ENCODE results near the gene TCL1A. TPM values are rescaled to one million over a fixed set of nuclear protein-coding genes. Genes with fewer than 3 reads are reported as not detected.
"Not testable (repeated sequence)": the region's sequence is repeated elsewhere in the genome, so short reads cannot be mapped to it uniquely, and the experiment has no call there.

Gene TCL1A, protein sequence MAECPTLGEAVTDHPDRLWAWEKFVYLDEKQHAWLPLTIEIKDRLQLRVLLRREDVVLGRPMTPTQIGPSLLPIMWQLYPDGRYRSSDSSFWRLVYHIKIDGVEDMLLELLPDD
- not detected for total RNA-seq

DNA sequence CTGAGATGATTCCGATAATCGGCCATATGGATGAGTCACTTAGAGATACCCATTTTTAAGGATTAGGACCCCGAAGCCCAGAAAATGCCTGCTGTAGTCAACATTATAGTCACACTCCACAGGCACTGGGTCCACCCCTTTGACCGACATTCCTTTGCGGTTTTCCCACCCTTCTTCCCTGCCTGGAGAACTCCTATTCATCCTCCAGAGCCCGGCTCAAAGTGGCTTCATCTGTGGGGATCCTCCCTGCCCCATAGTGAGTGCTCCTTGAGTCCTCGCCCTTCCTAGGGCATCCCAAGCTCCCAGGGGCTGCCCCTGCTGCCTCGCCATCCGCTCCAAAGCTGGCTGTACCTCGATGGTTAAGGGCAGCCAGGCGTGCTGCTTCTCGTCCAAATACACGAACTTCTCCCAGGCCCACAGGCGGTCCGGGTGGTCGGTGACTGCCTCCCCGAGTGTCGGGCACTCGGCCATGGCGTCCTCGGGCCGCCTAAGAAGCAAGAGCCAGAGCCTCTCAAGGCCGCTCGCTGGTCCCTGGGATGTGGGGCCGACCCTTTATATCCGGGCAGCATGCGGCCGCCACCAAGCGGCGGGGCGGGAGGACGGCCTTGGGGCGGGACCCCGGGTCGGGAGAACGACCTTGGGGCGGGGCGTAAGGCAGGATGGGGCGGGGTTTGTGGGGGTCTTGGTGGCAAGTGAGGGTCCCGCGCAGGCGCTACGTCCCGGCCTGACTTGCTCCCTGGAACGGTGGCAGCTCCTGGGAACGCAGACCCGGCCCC, at the start of gene TCL1A:
TCL1A (minus strand) TSS at position 530 of the 776 bp plus-strand sequence; CDS start at position 471, 59 bp downstream.
- DNase-seq: no peak
- H3K36me3 Mint-ChIP-seq (ENCODE audit: low read depth): no peaks in the 10 kb centered on the region
- intact Hi-C loops (cut with micrococcal nuclease): no loop called here
- no peak within 1 kb of the TSS for H3K4me3 Mint-ChIP-seq
- no peaks in the 10 kb centered on the region for H3K4me1 Mint-ChIP-seq (ENCODE audit: low read depth)
- no peak within 1 kb of the TSS for H3K27ac Mint-ChIP-seq
- no peaks in the 10 kb centered on the region for H3K9me3 Mint-ChIP-seq
- CTCF ChIA-PET: interaction anchor here (1.4 kb wide), 1 partner anchor 60 kb away, joined by 3 read pairs; no protein-coding TSS in a partner anchor
- peaks cover 25% of the 10 kb centered on the region for H3K27me3 Mint-ChIP-seq (ENCODE audit: low read depth)

- H3K4me1 Mint-ChIP-seq (ENCODE audit: low read depth); DNase-seq; intact Hi-C loops (cut with micrococcal nuclease); H3K27ac Mint-ChIP-seq; H3K27me3 Mint-ChIP-seq (ENCODE audit: low read depth); H3K9me3 Mint-ChIP-seq; H3K4me3 Mint-ChIP-seq; H3K36me3 Mint-ChIP-seq (ENCODE audit: low read depth): not testable (repeated sequence)
- CTCF ChIA-PET: interaction anchor here (0.6 kb wide), 1 partner anchor 86 kb away, joined by 3 read pairs; no protein-coding TSS in a partner anchor
These were observed 49.1 kb upstream of the TCL1A start for GRCh38 chr14:95763032-95763431.

DNA sequence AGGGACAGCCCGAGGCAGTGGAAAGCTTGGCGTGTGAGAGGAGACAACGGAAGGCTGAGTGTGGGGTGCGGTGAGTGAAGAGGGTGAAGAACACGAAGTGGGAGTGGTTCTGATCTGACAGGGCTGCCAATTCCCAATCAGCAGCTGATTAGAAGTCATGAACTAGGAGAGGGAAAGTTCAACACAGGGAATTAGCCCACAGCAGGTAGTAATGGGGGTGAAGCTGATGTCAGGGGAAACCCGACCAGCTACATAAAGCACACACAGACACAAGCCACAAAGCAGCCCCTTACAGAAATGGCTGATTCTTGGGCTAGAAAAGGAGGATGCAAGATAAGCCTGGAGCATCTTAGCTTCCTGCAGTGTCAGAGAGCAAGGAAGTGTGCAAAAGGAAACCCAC, 47.5 kb upstream of the TCL1A start:
- CTCF ChIA-PET: no interaction called here
- intact Hi-C loops (cut with micrococcal nuclease): no loop called here
- H3K36me3 Mint-ChIP-seq (ENCODE audit: low read depth): no peaks in the 10 kb centered on the region
- H3K4me3 Mint-ChIP-seq: no peak overlapping the region
- H3K27ac Mint-ChIP-seq: no peak overlapping the region
- H3K27me3 Mint-ChIP-seq (ENCODE audit: low read depth): peaks cover 10% of the 10 kb centered on the region
- DNase-seq: no peak
- no peaks in the 10 kb centered on the region for H3K4me1 Mint-ChIP-seq (ENCODE audit: low read depth)
- H3K9me3 Mint-ChIP-seq: no peaks in the 10 kb centered on the region

DNA sequence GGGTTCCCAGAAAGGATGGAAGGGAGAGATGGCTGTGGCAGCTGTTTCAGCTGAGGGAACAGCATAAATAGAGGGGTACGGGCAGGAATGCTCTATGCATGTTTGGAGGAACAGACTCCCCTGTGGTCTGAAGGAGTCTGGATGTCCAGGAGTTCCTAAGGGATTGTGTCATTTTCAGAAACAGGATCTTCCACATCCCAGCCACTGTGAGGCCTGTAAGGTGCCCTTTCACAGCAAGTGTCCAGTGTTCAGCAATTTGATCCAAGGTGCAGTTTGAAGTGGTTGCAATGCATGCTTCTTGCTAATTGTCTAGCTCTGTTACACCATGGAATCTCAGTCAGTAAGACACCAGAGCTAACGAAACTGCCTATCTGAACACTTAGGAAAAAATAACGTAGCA, 46.7 kb upstream of the TCL1A start:
- no peaks in the 10 kb centered on the region for H3K36me3 Mint-ChIP-seq (ENCODE audit: low read depth)
- no peak overlapping the region for H3K4me3 Mint-ChIP-seq
- CTCF ChIA-PET: no interaction called here
- no peak for DNase-seq
- no peak overlapping the region for H3K27ac Mint-ChIP-seq
- H3K9me3 Mint-ChIP-seq: no peaks in the 10 kb centered on the region
- H3K4me1 Mint-ChIP-seq (ENCODE audit: low read depth): no peaks in the 10 kb centered on the region
- intact Hi-C loops (cut with micrococcal nuclease): no loop called here
- H3K27me3 Mint-ChIP-seq (ENCODE audit: low read depth): peaks cover 11% of the 10 kb centered on the region

GRCh38 chr14:95759941-95760340, 46.0 kb upstream of the TCL1A start:
- Mint-ChIP-seq H3K27me3 (ENCODE audit: low read depth) (peaks cover 11% of the 10 kb centered on the region), H3K4me3 (no peak overlapping the region), H3K27ac (no peak overlapping the region), H3K4me1 (ENCODE audit: low read depth) (no peaks in the 10 kb centered on the region), H3K36me3 (ENCODE audit: low read depth) (no peaks in the 10 kb centered on the region), H3K9me3 (no peaks in the 10 kb centered on the region)
- intact Hi-C loops (cut with micrococcal nuclease): no loop called here
- DNase-seq: no peak
- CTCF ChIA-PET: no interaction called here

DNA sequence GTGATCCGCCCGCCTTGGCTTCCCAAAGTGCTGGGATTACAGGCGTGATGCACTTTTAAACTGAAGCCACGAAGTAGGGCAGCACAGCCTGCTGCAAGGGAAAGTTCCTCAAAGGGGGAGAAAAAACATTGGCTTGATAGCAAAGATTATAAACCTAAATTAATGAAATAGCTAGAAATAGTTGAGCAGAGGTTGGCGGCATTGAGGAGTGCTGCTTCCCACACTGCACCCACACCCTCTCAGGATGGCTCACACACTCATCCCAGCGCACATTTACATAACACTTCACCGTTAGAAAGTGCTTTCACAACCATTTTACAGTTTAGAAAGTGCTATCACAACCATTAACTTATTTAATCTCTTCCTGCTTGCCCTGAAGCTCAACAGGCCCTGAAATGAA, 44.4 kb upstream of the TCL1A start:
- H3K4me1 Mint-ChIP-seq (ENCODE audit: low read depth): no peaks in the 10 kb centered on the region
- CTCF ChIA-PET: no interaction called here
- H3K4me3 Mint-ChIP-seq: no peak overlapping the region
- DNase-seq: no peak
- H3K27ac Mint-ChIP-seq: no peak overlapping the region
- peaks cover 17% of the 10 kb centered on the region for H3K27me3 Mint-ChIP-seq (ENCODE audit: low read depth)
- intact Hi-C loops (cut with micrococcal nuclease): no loop called here
- no peaks in the 10 kb centered on the region for H3K9me3 Mint-ChIP-seq
- H3K36me3 Mint-ChIP-seq (ENCODE audit: low read depth): no peaks in the 10 kb centered on the region

GRCh38 chr14:95756751-95757150, 42.8 kb upstream of the TCL1A start:
- DNase-seq: no peak
- intact Hi-C loops (cut with micrococcal nuclease): no loop called here
- CTCF ChIA-PET: interaction anchor here (0.6 kb wide), 1 partner anchor 343 kb away, joined by 3 read pairs; no protein-coding TSS in a partner anchor
- Mint-ChIP-seq H3K36me3 (ENCODE audit: low read depth) (no peaks in the 10 kb centered on the region), H3K9me3 (no peaks in the 10 kb centered on the region), H3K4me1 (ENCODE audit: low read depth) (no peaks in the 10 kb centered on the region), H3K27me3 (ENCODE audit: low read depth) (peaks cover 20% of the 10 kb centered on the region), H3K4me3 (no peak overlapping the region), H3K27ac (no peak overlapping the region)

DNA sequence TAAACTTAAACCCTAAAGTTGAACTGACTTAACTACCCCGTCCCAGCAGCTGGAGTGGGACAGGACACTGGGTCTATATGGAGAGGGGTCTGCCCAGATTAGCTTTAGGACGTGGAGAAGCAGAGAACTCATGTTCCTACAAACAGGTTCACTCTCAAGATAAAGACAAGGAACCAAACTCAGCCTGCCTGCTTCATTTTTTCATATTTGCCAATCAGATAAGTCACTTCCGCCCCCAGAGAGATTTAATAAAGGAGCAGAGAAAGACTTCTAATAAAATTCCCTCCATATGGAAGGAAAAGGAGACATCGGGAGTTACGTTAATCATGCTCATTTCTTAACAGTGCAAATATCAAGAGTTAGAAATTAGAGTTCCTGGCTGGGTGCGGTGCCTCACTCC, 42.2 kb upstream of the TCL1A start:
- intact Hi-C loops (cut with micrococcal nuclease): no loop called here
- H3K27ac Mint-ChIP-seq: no peak overlapping the region
- no peaks in the 10 kb centered on the region for H3K36me3 Mint-ChIP-seq (ENCODE audit: low read depth)
- no peaks in the 10 kb centered on the region for H3K9me3 Mint-ChIP-seq
- peaks cover 17% of the 10 kb centered on the region for H3K27me3 Mint-ChIP-seq (ENCODE audit: low read depth)
- DNase-seq: no peak
- CTCF ChIA-PET: no interaction called here
- H3K4me3 Mint-ChIP-seq: no peak overlapping the region
- H3K4me1 Mint-ChIP-seq (ENCODE audit: low read depth): no peaks in the 10 kb centered on the region

- H3K4me3 Mint-ChIP-seq: no peak overlapping the region
- peaks cover 5% of the 10 kb centered on the region for H3K9me3 Mint-ChIP-seq
- DNase-seq: no peak
- no peak overlapping the region for H3K27ac Mint-ChIP-seq
- H3K36me3 Mint-ChIP-seq (ENCODE audit: low read depth): peaks cover 5% of the 10 kb centered on the region
- H3K4me1 Mint-ChIP-seq (ENCODE audit: low read depth): peaks cover 7% of the 10 kb centered on the region
- intact Hi-C loops (cut with micrococcal nuclease): no loop called here
- CTCF ChIA-PET: interaction anchor here (0.9 kb wide), 1 partner anchor 16 kb away, joined by 4 read pairs; no protein-coding TSS in a partner anchor
- no peaks in the 10 kb centered on the region for H3K27me3 Mint-ChIP-seq (ENCODE audit: low read depth)
These were observed 27.9 kb upstream of the TCL1A start for GRCh38 chr14:95741781-95742180.

DNA sequence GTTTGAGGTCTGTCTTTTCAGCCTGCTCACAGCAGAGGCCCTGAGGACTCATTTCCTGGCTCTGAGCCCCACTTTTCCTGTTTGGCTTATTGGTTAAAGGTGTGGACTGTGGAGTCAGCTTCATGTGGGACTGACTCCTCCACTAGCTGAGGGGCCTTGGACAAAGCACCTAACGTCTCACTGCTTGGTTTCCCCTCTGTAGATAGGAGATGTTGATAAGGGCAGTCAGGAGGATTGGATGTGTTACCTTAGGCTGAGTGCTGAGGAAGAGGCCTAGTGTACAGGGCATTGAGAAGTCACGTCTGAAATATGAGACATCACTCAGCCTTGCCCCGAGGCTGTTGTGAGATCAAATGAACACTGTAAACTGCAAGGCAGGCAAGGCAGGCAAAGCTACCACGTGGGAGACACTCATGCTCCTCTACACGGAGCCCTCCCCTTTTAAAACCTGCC, 27.1 kb upstream of the TCL1A start:
- Mint-ChIP-seq H3K36me3 (ENCODE audit: low read depth) (peaks cover 5% of the 10 kb centered on the region), H3K4me1 (ENCODE audit: low read depth) (peaks cover 7% of the 10 kb centered on the region), H3K9me3 (peaks cover 5% of the 10 kb centered on the region), H3K27ac (no peak overlapping the region), H3K4me3 (no peak overlapping the region), H3K27me3 (ENCODE audit: low read depth) (no peaks in the 10 kb centered on the region)
- CTCF ChIA-PET: no interaction called here
- intact Hi-C loops (cut with micrococcal nuclease): no loop called here
- DNase-seq: no peak

- H3K27me3 Mint-ChIP-seq (ENCODE audit: low read depth): no peaks in the 10 kb centered on the region
- H3K4me3 Mint-ChIP-seq: no peak overlapping the region
- CTCF ChIA-PET: no interaction called here
- intact Hi-C loops (cut with micrococcal nuclease): no loop called here
- no peak for DNase-seq
- peaks cover 5% of the 10 kb centered on the region for H3K9me3 Mint-ChIP-seq
- no peak overlapping the region for H3K27ac Mint-ChIP-seq
- H3K4me1 Mint-ChIP-seq (ENCODE audit: low read depth): peaks cover 7% of the 10 kb centered on the region
- H3K36me3 Mint-ChIP-seq (ENCODE audit: low read depth): peaks cover 5% of the 10 kb centered on the region
These were observed 25.4 kb upstream of the TCL1A start for GRCh38 chr14:95739356-95739755.

DNA sequence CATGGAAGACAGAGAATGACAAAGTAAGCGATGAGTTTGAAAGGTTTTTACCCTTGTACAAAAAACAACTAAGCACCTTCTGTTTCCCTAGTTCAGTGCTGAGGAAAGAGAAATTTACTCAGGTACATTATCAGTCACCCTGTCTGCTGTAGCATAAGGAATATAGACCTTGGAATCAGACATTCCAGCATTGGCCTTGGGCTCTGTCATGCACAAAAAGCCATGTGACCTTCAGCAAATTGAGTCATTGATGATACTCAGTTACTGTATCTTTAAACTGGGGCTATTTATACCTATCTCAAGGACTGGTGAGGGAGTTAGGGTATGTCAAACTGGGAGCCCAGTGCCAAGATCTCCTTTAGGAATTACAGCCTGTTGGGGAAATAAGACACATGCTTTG, 19.3 kb upstream of the TCL1A start:
- Mint-ChIP-seq H3K4me1 (ENCODE audit: low read depth) (no peaks in the 10 kb centered on the region), H3K36me3 (ENCODE audit: low read depth) (no peaks in the 10 kb centered on the region), H3K4me3 (no peak overlapping the region), H3K27ac (no peak overlapping the region), H3K27me3 (ENCODE audit: low read depth) (peaks cover 19% of the 10 kb centered on the region), H3K9me3 (no peaks in the 10 kb centered on the region)
- DNase-seq: no peak
- intact Hi-C loops (cut with micrococcal nuclease): no loop called here
- CTCF ChIA-PET: no interaction called here

DNA sequence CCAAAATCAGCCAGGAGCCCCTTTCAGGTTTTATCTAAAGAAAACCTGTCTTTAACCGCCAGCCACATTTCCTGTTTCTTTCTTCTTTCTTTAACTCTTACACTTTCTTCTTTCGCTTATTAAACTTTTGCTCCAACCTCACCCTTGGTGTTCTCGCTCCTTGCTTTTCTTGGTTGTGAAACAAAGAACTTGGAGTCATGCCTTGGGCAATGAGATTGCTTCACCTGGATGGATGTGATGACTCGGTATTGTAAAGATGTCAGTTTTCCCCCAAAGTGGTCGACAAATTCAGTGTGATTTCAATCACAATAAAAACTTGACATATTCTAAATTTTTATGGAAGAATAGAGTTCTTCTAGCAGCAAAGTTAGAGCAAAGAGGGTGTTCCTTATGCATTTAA, 16.2 kb upstream of the TCL1A start:
- Mint-ChIP-seq H3K27me3 (ENCODE audit: low read depth) (peaks cover 29% of the 10 kb centered on the region), H3K27ac (no peak overlapping the region), H3K4me1 (ENCODE audit: low read depth) (no peaks in the 10 kb centered on the region), H3K9me3 (no peaks in the 10 kb centered on the region), H3K4me3 (no peak overlapping the region), H3K36me3 (ENCODE audit: low read depth) (no peaks in the 10 kb centered on the region)
- CTCF ChIA-PET: no interaction called here
- DNase-seq: no peak
- intact Hi-C loops (cut with micrococcal nuclease): no loop called here
